Measurements from ENCODE around the gene SCN5A. TPM values are rescaled to one million over a fixed set of nuclear protein-coding genes. Genes with fewer than 3 reads are reported as not detected.

The SCN5A gene
- total RNA-seq, 2 experiments from 2014 or later = 0.10 TPM; not detected in 1

DNA sequence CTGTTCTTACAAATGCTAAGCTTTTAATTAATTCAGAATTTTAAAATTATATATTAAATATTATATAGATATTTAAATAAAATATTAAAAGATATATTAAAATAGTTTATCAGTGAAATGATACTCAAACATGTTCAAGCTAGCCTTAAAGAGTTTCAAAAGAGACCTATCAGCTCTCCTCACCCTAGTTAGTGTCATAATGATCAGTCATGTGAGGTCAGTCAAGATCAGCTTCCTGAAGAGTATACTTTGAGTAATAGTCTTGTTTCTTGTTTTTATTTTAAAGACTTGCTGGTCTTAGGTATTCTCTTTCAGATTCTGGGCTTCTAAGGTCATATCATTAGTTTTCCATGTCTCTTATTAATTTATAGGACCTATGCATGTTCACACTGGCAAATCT, 138.9 kb downstream of the SCN5A start:
- no peak overlapping the region for H3K4me3 Mint-ChIP-seq
- POLR2A ChIA-PET = no interaction called here
- H3K36me3 Mint-ChIP-seq (ENCODE audit: low read depth) = peaks cover 36% of the 10 kb centered on the region
- CTCF ChIA-PET = interaction anchor here (2.3 kb wide), 1 partner anchor 10 kb away, joined by 21 read pairs; no protein-coding TSS in a partner anchor
- no peak for DNase-seq
- no peaks in the 10 kb centered on the region for H3K9me3 Mint-ChIP-seq
- H3K4me1 Mint-ChIP-seq = no peaks in the 10 kb centered on the region
- H3K27ac Mint-ChIP-seq = no peak overlapping the region
- no peaks in the 10 kb centered on the region for H3K27me3 Mint-ChIP-seq

DNA sequence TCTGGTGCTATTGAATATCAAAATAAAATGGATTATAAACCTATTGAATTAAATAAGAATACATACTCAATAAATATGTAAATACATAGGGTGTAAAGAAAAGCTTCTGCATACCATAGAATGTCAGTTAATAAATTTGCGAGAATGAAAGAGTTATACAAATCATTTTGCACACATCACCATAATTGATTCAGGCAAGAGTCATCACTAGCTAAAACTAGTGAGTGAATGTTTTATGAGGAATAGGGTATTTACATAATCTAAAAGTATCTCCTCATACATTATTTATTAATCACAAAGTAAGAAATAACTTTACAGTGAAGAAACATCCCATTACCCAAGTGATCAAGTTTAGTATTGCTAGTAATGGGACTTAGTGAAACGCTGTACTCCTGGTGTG, 139.8 kb downstream of the SCN5A start:
- no peak overlapping the region for H3K4me3 Mint-ChIP-seq
- ChIA-PET POLR2A (interaction anchor here (0.9 to 1.0 kb wide), 2 partner anchors 9 to 13 kb away, joined by 3 to 4 read pairs; no protein-coding TSS in a partner anchor), CTCF (interaction anchor here (1.2 to 2.3 kb wide), 2 partner anchors 11 to 13 kb away, joined by 4 to 21 read pairs; partner anchors contain the start of gene EXOG)
- no peak overlapping the region for H3K27ac Mint-ChIP-seq
- no peaks in the 10 kb centered on the region for H3K4me1 Mint-ChIP-seq
- H3K27me3 Mint-ChIP-seq = no peaks in the 10 kb centered on the region
- no peak for DNase-seq
- no peaks in the 10 kb centered on the region for H3K9me3 Mint-ChIP-seq
- peaks cover 36% of the 10 kb centered on the region for H3K36me3 Mint-ChIP-seq (ENCODE audit: low read depth)

DNA sequence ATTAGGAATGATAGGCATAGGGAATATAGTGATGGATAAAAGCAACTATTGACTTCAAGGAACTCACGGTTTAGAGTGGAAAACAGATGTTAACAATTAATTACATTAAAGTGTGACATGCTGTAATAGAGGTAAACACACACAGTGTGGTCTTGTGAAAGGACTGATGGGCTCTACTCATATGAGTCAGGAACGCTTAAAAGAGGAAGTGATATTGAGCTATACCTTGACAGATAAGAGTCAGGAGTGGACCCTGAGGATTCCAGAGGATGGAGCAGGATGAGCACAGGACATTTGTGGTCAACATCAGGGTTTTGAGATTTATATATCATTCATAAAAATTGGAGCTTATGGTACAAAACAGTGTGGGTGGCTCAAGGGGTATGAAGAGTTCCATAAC, 142.4 kb downstream of the SCN5A start:
- Mint-ChIP-seq H3K4me1 (no peaks in the 10 kb centered on the region), H3K36me3 (ENCODE audit: low read depth) (peaks cover 36% of the 10 kb centered on the region), H3K27ac (no peak overlapping the region), H3K27me3 (no peaks in the 10 kb centered on the region), H3K4me3 (no peak overlapping the region), H3K9me3 (no peaks in the 10 kb centered on the region)
- ChIA-PET CTCF (interaction anchor here (1.4 to 3.4 kb wide), 2 partner anchors 14 to 25 kb away, joined by 3 to 28 read pairs; no protein-coding TSS in a partner anchor), POLR2A (interaction anchor here (1.8 kb wide), 1 partner anchor 13 kb away, joined by 4 read pairs; no protein-coding TSS in a partner anchor)
- DNase-seq = no peak

DNA sequence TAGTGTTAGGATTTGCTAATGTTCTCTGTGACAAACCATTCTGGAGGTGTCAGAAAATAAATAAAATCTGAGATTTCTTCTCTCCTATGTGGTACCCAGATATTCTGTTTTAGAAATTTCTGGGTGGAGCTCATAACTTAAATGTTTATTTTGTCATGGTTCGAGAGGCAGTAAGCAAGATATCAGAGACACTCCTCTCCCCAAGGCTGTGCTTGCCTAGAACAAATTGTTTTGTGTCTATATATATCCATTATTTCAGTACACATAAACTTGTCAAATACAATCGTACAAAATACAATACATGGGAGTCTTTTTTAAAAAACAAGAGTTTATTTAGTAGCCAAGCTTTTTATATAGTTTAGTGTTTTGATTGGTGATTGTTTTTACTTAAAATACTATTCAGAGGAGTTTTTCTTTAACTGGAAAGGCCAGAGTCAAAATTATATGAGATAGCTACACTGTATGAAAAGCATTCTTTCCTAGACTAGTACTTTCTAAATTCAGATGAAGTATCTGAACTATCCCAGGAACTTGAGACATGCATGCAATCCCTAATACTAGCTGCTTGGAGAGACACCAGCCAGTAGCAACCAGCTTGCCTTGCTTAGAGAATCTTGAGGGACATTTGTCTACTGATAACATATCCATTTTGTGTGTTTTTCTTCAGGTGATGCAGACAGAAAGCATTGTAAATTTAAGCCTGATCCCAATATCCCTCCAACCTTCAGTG, 148.6 kb downstream of the SCN5A start:
- ChIA-PET CTCF (interaction anchor here (1.3 to 2.0 kb wide), 4 partner anchors 9 to 155 kb away, joined by 3 to 13 read pairs (median 5); no protein-coding TSS in a partner anchor), POLR2A (no interaction called here)
- no peak for DNase-seq
- no peaks in the 10 kb centered on the region for H3K9me3 Mint-ChIP-seq
- no peak overlapping the region for H3K27ac Mint-ChIP-seq
- H3K4me1 Mint-ChIP-seq = peaks cover 28% of the 10 kb centered on the region
- no peak overlapping the region for H3K4me3 Mint-ChIP-seq
- peaks cover 36% of the 10 kb centered on the region for H3K36me3 Mint-ChIP-seq (ENCODE audit: low read depth)
- no peaks in the 10 kb centered on the region for H3K27me3 Mint-ChIP-seq

Other genes starting within 250 kb of the SCN5A start
- 1 to 10 TPM; 7.0 to 7.6 TPM for gene ACVR2B, start 195.8 kb downstream of the SCN5A start, total RNA-seq
- gene EXOG, start 153.3 kb downstream of the SCN5A start, total RNA-seq = 10 to 100 TPM; 17.8 to 19.0 TPM
- not detected for gene SCN10A, start 166.5 kb upstream of the SCN5A start, total RNA-seq